Activated CD8-positive, alpha-beta memory T cell treated with anti-CD3 and anti-CD28 coated beads for 4 hours (primary cell): ENCODE measurements around the gene CNTRL.
"Not testable (repeated sequence)": the region's sequence is repeated elsewhere in the genome, so short reads cannot be mapped to it uniquely, and the experiment has no call there.

Experiments used
- DNase-seq, 2 donors: peaks; one replicate each; pipeline ENCODE4 v3.0.0-alpha.2; 2020; ENCODE audit warnings: low read depth in 2 of 2

The CNTRL gene

DNA sequence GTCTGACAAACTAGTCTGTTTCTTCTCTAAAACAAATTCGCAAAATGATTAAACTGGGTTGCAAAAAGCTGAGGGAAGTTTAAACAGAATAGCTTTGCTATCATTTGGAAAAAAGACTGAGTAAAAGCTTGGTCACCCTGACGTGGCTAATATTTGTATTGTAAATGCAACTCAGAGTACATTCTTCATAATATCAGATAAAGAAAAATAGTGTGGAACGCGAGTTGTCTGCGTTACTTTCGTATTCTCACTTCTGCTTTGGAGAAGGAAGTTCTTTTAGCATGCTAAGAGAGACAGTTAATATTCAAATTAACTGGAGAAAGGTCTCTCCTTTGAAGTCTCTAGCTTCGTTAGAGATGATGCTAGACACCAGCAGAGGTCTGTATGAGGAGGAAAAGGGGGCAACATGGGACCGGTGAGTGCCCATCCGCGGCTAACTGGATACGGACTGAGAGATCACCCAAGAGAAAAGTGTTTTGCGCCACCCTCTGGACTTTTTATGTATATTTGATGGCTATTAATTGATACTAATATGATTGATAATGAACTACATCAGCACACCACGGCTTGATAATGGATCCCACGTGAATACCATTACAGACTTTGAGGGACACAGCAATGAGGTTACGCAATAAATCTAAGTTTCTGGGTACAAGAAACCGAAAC, 2.9 kb upstream of the CNTRL start:
- no peak for DNase-seq

- no peak for DNase-seq
These were observed 1.7 kb upstream of the CNTRL start for GRCh38 chr9:121073038-121073437.

DNA sequence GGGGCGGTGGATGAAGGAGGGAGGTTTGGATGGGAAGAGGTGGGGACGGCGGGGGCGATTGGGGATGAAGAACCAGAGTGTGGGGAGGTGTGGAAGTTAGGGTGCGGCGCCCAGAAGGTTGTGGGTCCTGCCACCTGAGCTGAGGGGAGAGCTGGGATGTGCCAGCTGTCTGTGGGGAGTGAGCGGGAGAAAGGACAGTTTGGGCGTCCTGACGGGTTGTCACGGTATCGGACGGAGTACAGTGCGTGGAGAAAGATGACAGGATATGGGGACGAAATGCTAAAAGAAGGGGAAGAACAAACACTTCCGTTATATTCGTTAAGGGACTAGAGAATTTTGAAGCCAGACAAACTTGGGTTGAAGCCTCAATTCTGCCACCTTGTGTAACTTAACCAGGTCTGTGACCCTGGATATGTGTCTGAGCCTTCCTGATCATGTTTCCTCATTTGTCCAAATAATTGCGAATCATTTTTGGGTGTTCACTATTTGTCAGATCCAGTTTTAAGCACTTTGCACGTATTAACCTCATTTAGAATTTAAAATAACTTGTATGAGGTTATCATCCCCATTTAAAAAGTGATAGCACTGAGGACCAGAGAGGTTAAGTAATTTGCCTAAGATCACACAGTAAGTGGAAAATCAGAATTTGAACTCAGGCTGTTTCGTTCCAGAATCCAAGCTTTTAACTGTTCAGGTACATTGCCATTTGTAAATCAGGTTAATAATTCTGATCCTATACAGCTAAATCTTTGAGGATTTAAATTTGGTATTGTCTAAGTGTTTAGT, 689 bp downstream of the CNTRL start:
- DNase-seq = no peak

- no peak for DNase-seq
These were observed 7.3 kb downstream of the CNTRL start for GRCh38 chr9:121082075-121082474.

DNA sequence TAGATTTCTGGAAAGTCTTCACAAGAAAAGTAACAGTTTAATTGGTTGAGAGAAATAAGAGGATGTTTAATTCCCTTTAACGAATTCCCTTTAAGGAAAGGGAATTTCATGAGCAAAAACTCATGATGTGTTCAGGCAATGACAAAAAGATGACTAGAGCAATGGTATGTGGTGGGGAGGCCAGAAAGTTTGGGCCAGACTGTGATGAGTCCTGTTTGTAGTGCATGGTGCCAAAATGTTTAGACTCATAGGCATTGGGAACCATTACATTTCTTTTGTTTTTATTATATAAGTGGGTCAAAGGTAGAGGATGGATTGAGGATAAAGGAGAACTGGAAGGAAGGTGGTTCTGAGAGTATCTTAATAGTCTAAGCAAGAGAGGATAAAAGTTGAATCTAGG, 10.9 kb downstream of the CNTRL start:
- DNase-seq = no peak

DNA sequence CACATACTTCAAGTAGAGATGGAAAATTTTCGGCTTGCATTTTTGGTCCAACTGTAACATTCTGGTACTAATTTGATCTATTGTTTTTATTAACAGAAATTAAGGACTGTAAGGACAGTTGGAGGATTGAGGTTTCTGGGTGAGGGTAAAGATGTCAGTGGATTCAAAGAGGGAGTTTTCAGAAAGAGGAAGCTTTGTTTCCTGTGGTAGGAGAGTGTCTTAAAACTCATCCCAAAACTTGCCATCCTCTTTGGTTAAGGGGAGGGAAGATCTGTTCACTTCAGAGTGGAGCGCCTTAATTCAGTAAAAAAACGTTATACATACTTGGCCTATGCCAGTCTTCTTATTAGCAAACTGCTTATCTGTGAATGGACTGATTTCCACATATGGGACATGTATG, 13.8 kb downstream of the CNTRL start:
- no peak for DNase-seq

DNA sequence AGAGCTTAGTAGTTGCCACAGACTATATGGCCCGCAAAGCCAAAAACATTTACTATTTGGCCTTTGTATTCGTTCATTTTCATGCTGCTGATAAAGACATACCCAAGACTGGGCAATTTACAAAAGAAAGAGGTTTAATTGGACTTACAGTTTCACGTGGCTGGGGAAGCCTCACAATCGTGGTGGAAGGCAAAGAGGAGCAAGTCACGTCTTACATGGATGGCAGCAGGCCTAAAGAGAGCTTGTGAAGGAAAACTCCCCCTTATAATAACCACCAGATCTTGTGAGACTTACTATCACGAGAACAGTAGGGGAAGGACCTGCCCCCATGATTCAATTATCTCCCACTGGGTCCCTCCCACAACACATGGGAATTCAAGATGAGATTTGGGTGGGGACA, 16.0 kb downstream of the CNTRL start:
- DNase-seq = not testable (repeated sequence)

GRCh38 chr9:121095057-121095456, 20.3 kb downstream of the CNTRL start:
- no peak for DNase-seq

DNA sequence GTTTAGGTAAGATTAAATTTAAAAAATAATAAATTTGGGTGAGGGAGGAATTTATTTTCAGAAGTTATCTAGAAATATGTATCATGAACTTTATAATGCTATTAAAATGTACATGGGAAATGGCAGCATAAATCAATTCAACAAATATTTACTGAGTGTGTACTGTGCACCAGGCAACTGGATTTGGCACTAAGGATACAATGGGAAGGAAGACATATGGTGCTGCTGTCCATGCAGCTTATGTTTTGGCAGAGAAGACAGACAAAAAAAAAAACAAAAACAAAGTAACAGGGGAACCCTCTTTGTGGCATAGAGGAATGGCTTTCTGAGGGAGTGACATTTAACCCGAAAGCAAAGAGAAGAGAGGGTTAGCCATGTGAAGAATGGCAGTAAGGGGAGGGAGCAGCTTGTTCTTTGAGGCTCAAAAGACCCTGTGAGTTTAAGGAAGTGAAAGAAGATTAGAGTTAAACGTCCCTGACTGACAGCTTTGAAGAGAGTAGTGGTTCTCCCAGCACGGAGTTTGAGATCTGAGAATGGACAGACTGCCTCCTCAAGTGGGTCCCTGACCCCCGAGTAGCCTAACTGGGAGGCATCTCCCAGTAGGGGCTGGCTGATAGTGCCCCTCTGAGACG, 23.9 kb downstream of the CNTRL start:
- no peak for DNase-seq

DNA sequence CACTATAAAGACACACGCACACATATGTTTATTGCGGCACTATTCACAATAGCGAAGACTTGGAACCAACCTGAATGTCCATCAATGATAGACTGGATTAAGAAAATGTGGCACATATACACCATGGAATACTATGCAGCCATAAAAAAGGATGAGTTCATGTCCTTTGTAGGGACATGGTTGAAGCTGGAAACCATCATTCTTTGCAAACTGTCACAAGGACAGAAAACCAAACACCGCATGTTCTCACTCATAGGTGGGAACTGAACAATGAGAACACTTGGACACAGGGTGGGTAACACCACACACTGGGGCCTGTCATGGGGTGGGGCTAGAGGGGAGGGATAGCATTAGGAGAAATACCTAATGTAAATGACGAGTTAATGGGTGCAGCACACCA, 29.3 kb downstream of the CNTRL start:
- DNase-seq = not testable (repeated sequence)

GRCh38 chr9:121105531-121105930, 30.8 kb downstream of the CNTRL start:
- no peak for DNase-seq

DNA sequence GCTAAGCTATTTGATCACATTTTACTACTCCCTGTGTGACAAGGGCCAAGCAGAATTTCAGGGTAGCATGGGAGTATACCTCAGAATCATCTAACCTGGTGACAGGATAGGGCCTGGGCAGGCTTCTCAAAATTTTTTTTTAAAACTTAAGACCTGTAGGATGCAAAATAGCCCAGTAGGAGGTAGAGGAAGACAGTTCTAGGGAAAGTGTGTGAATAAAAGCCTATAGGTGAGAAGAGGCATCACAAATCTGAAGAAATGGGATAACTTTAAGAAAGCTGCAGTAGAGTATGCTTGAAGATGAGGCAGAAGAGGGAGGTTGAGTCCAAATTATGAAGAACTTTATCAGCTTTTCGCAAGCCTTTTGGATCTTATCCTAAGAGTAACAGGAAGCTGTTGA, 32.3 kb downstream of the CNTRL start:
- no peak for DNase-seq

GRCh38 chr9:121107881-121108280, 33.1 kb downstream of the CNTRL start:
- DNase-seq = no peak

DNA sequence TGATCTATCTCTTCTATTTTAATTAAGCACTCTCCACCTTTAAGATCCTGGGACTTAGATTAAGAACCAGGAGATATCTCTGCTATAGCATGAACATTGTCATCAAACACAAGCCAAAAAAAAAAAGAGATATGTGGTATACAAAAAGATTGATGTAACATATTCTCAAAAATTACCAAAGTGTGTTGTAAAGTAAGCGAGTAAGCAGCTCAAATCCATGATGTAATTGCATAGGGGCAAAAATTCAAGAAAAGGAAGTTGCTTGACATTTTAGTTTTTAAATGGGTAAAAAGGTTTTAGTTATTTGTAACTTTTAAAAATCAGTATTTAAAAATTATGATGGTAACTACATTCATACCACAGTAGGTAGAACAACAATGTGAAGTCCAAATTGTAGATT, 40.7 kb downstream of the CNTRL start:
- no peak for DNase-seq

DNA sequence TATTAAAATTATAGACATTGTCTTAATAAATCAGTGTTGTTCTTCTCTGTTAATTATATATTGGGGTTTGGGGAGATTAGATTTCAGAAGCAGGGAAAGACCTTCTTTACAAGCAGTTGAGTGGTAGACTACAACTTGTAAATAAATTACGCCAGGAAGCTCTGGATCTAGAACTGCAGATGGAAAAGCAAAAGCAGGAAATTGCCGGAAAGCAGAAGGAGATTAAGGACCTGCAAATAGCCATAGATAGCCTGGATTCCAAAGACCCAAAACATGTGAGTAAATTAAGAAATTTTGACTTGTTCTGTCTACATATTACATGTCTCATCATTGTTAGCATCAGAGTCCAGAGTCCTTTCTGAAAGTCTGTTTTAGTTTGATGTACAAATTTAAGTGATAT, 43.5 kb downstream of the CNTRL start:
- no peak for DNase-seq

DNA sequence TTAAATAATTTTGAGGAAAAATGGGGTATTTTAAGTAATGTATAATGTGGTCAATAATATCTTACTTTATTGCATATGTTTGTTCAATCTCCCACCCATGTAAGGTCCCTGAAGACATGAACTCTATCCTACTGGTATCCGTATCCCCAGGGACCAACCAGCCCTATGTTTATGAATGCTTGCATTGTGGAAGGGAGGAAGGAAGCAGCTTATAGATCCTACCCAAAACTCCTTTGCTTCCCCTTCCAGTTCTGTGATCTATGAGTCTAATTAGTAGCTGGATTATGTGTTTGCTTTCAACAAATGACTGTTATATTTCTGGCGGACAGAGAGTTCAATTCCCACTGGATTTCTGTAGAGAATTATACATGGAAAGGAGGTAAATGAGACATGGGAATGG, 45.6 kb downstream of the CNTRL start:
- no peak for DNase-seq

DNA sequence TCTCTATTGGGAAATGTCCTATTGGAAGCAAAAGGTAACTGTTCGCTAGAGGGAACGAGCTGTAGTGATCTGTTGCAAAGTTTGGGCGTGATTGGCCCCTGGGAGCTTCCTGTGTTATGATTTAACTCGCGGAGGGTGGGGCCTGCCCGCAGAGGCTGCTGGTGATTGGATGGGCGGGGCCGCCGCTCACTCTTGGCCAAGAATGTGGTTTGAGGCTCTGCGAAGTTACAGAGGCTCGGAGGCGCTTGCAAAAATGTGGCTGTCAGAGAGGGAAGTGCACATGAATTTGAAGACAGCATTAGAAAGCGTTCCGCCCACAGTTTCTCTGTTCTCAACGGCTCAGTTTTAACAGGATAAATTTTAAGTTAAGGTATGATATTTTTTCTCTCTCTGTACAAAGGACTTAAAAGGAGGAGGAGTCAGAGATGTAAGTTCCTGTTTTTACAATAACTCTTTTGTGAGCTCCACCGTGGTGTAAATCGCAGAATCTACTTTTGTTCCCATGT, 46.9 kb downstream of the CNTRL start:
- peak; percentile 90 to 92 for DNase-seq

- DNase-seq = no peak
These were observed 47.7 kb downstream of the CNTRL start for GRCh38 chr9:121122246-121123032.

GRCh38 chr9:121123816-121124535, 49.2 kb downstream of the CNTRL start:
- no peak for DNase-seq

DNA sequence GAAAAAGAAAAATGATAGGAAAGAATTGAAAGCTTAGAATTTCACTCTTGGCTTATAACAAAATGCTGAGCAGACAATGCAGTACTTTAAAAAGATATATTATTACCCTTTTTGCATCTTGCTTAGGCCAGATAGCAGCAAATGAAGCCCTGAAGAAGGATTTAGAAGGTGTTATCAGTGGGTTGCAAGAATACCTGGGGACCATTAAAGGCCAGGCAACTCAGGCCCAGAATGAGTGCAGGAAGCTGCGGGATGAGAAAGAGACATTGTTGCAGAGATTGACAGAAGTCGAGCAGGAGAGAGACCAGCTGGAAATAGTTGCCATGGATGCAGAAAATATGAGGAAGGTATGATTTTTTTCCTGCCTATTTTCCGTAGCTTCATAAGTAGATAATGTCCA, 50.8 kb downstream of the CNTRL start:
- no peak for DNase-seq

DNA sequence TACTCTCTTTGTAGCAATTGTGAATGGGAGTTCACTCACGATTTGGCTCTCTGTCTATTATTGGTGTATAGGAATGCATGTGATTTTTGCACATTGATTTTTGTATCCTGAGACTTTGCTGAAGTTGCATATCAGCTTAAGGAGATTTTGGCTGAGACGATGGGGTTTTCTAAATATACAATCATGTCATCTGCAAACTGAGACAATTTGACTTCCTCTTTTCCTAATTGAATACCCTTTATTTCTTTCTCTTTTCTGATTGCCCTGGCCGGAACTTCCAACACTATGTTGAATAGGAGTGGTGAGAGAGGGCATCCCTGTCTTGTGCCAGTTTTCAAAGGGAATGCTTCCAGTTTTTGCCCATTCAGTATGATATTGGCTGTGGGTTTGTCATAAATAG, 54.6 kb downstream of the CNTRL start:
- not testable (repeated sequence) for DNase-seq
